Right lobe of liver (tissue), 4 donors: ENCODE measurements around the gene ARFGEF3.

Source experiments
- POLR2A ChIP-seq: fragments of 450-650 bp; IDR thresholded peaks from one replicate; pipeline ENCODE4 v1.6.1; 2017; ENCODE audit warnings: antibody characterized with exemption, mild to moderate bottlenecking
- TF ChIP-seq, protein P1 (sequence below), 4 donors: fragments of 200-600 bp in 3 of 4; fragments of 450-650 bp in 1 of 4; IDR thresholded peaks; one replicate each; pipeline versions ENCODE4 v1.5.1 to v1.8.0; 2016 to 2022; ENCODE audit warnings: antibody characterized with exemption in 4 of 4, mild to moderate bottlenecking in 2 of 4
- donor health status: DM: no; HTN: no; CAD: no.
- donor health status: DM: no; HTN: no; CAD: no.
- donor health status: DM: no; HTN: yes; CAD: no.

- TF ChIP-seq, protein P1, sequence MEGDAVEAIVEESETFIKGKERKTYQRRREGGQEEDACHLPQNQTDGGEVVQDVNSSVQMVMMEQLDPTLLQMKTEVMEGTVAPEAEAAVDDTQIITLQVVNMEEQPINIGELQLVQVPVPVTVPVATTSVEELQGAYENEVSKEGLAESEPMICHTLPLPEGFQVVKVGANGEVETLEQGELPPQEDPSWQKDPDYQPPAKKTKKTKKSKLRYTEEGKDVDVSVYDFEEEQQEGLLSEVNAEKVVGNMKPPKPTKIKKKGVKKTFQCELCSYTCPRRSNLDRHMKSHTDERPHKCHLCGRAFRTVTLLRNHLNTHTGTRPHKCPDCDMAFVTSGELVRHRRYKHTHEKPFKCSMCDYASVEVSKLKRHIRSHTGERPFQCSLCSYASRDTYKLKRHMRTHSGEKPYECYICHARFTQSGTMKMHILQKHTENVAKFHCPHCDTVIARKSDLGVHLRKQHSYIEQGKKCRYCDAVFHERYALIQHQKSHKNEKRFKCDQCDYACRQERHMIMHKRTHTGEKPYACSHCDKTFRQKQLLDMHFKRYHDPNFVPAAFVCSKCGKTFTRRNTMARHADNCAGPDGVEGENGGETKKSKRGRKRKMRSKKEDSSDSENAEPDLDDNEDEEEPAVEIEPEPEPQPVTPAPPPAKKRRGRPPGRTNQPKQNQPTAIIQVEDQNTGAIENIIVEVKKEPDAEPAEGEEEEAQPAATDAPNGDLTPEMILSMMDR (IDR thresholded peaks at IDR 0.05), result no peak
- no peak for TF ChIP-seq POLR2A
Measured at GRCh38 chr6:138204303-138204702, 42.6 kb downstream of the ARFGEF3 start.
